Measurements from ENCODE around the gene CCDC190. TPM values are rescaled to one million over a fixed set of nuclear protein-coding genes. Genes with fewer than 3 reads are reported as not detected.

Gene CCDC190
- total and polyA plus RNA-seq, 3 donors from 2014 or later: 0.19 to 1.6 (median 1.2) TPM

DNA sequence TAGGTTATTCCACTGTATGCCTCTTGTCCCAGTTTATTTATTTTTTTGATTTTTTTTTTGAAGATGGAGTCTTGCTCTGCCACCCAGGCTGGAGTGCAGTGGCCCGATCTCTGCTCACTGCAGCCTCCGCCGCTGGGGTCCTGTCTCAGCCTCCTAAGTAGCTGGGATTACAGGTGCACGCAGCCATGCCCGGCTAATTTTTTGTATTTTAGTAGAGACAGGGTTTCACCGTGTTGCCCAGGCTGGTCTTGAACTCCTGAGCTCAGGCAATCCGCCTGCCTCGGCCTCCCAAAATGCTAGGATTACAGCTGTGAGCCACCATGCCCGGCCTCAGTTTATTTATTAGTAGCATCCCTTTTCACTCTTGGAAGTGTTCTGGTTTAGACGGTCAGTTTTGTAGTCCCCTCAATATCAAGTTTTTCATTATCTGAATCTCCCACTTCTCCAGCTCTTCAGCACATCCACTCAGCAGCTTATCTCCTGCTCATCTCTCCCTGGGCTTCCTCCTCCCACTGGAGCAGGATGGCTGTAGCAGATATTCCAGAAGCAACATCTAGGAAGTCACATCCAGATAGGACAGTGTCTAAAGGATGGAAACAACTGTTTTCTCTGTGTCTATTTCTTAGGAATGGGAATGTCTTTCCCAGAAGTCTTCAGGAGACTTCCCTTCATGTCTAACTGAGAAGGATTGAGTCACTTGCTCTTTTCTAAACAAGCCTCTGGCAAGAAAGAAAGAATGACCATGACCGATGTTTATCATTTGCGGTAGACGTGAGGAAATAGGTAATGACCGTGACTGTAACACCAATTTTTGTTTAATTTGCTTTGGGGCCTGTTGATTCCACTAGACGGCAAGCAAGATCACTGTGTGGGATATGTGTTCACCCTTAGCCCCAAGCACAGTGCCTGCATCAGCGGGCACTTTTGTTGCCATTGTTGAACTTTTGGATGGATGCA is 14.4 kb downstream of the CCDC190 start:
- H3K36me3 ChIP-seq (ENCODE audit: low read depth, missing control alignments): no peaks in the 10 kb centered on the region
- H3K27me3 ChIP-seq: no peaks in the 10 kb centered on the region
- H3K4me3 ChIP-seq: no peak overlapping the region
- no peak for DNase-seq
- TF ChIP-seq POLR2A (IDR thresholded peaks at IDR 0.05): no peak
- TF ChIP-seq, protein P1, sequence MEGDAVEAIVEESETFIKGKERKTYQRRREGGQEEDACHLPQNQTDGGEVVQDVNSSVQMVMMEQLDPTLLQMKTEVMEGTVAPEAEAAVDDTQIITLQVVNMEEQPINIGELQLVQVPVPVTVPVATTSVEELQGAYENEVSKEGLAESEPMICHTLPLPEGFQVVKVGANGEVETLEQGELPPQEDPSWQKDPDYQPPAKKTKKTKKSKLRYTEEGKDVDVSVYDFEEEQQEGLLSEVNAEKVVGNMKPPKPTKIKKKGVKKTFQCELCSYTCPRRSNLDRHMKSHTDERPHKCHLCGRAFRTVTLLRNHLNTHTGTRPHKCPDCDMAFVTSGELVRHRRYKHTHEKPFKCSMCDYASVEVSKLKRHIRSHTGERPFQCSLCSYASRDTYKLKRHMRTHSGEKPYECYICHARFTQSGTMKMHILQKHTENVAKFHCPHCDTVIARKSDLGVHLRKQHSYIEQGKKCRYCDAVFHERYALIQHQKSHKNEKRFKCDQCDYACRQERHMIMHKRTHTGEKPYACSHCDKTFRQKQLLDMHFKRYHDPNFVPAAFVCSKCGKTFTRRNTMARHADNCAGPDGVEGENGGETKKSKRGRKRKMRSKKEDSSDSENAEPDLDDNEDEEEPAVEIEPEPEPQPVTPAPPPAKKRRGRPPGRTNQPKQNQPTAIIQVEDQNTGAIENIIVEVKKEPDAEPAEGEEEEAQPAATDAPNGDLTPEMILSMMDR (IDR thresholded peaks at IDR 0.05): no peak
- H3K4me1 ChIP-seq: no peaks in the 10 kb centered on the region
- WGBS, 2 donors: 88 to 89% methylated on average over 16 of the region's 16 CpGs
- intact Hi-C loops (cut with DNase I; ENCODE audit: low total_unique reads): no loop called here
- H3K27ac ChIP-seq: no peak overlapping the region
- no peaks in the 10 kb centered on the region for H3K9me3 ChIP-seq

DNA sequence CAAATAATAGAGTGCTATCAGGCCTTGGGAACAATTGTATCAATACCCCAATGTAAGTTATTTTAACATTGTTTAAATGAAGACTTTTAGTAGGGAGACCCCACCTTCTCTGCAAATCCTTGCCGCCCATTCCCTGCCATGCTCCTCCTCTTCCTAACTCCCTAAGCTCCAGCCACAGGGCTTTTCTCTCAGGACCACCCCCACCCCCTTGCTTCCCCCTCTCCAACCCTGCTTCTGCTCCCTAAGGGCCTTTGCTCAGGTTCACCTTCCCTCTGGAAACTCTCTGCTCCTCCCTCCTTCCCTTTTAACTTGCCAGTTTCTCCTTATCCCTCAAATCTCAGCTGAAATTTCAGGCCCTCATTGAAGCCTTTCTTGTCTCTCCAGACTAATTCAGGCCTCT is 16.8 kb downstream of the CCDC190 start:
- 88 to 89% methylated on average over 1 of the region's 1 CpG for WGBS, 2 donors
- no peaks in the 10 kb centered on the region for H3K4me1 ChIP-seq
- H3K27me3 ChIP-seq: no peaks in the 10 kb centered on the region
- H3K27ac ChIP-seq: no peak overlapping the region
- TF ChIP-seq POLR2A (IDR thresholded peaks at IDR 0.05): no peak
- TF ChIP-seq, protein P1 (IDR thresholded peaks at IDR 0.05): no peak
- intact Hi-C loops (cut with DNase I; ENCODE audit: low total_unique reads): no loop called here
- H3K9me3 ChIP-seq: no peaks in the 10 kb centered on the region
- no peak overlapping the region for H3K4me3 ChIP-seq
- DNase-seq: no peak
- H3K36me3 ChIP-seq (ENCODE audit: low read depth, missing control alignments): no peaks in the 10 kb centered on the region

DNA sequence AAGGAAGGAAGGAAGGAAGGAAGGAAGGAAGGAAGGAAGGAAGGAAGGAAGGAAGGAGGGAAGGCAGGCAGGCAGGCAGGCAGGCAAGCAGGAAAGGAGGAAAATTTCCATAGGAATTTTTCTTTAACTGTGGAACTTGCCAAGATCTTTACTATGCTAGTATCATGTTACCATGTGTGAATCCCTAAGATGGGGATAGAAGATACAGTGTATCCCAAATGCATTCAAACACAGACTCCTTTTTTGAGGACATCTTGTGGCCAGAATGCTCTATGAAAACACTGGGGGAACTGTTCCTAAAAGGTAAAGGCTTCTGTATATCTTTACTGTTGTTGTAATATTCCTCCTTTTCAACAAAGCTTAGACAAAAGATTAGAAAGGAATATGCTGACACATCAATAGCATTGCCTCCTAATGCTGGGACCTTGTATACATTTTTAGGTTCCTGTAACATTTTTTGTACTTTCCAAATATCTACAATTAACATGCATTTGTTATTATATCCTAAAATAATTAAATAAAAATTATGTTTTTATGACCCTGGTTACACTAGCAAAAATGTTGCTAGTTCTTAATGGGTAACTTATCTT is 20.6 kb downstream of the CCDC190 start:
- Histone ChIP-seq H3K4me1 (no peaks in the 10 kb centered on the region), H3K4me3 (no peak overlapping the region), H3K27ac (no peak overlapping the region), H3K9me3 (no peaks in the 10 kb centered on the region), H3K27me3 (no peaks in the 10 kb centered on the region), H3K36me3 (ENCODE audit: low read depth, missing control alignments) (no peaks in the 10 kb centered on the region)
- intact Hi-C loops (cut with DNase I; ENCODE audit: low total_unique reads): no loop called here
- TF ChIP-seq POLR2A (IDR thresholded peaks at IDR 0.05): no peak
- TF ChIP-seq, protein P1 (IDR thresholded peaks at IDR 0.05): no peak
- DNase-seq: no peak

DNA sequence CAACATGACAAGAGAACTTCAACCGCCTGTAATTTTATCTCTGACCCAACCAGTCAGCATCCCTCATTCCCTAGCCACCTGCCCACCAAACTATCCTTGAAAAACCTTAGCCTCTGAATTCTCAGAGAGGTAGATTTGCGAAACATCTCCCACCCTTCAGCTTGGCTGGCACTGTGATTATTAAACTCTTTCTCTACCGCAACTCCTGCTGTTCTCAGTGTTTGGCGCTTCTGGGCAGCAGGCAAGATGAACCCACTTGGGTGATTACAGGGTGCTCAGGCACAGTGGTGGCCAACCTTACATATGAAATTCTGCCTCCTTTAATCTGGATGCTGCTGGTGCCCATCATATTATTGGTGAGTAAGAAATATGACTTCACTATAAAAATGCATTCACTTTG is 22.1 kb downstream of the CCDC190 start:
- 93 to 95% methylated on average over 4 of the region's 4 CpGs for WGBS, 2 donors
- no peaks in the 10 kb centered on the region for H3K9me3 ChIP-seq
- H3K27me3 ChIP-seq: no peaks in the 10 kb centered on the region
- H3K4me3 ChIP-seq: no peak overlapping the region
- TF ChIP-seq, protein P1 (IDR thresholded peaks at IDR 0.05): no peak
- no peak for TF ChIP-seq POLR2A (IDR thresholded peaks at IDR 0.05)
- no peak overlapping the region for H3K27ac ChIP-seq
- intact Hi-C loops (cut with DNase I; ENCODE audit: low total_unique reads): no loop called here
- no peaks in the 10 kb centered on the region for H3K4me1 ChIP-seq
- H3K36me3 ChIP-seq (ENCODE audit: low read depth, missing control alignments): no peaks in the 10 kb centered on the region
- no peak for DNase-seq
